ENCODE results near the gene HEYL. TPM values are rescaled to one million over a fixed set of nuclear protein-coding genes. Genes with fewer than 3 reads are reported as not detected.

HEYL gene
- total RNA-seq, 3 donors from 2014 or later (not counting 1 experiment from before 2014, with no cell fraction given), result not detected

GRCh38 chr1:39648496-39648895, 9.1 kb upstream of the HEYL start:
- WGBS (ENCODE audit: insufficient coverage), result 49% methylated on average over 2 of the region's 2 CpGs

GRCh38 chr1:39647247-39647646, 7.8 kb upstream of the HEYL start:
- H3K4me1 Mint-ChIP-seq, result no peaks in the 10 kb centered on the region
- no peaks in the 10 kb centered on the region for H3K36me3 Mint-ChIP-seq
- H3K4me3 ChIP-seq (ENCODE audit: low read length), result no peak overlapping the region
- H3K27ac Mint-ChIP-seq, result no peak overlapping the region
- H3K4me3 Mint-ChIP-seq, result no peak overlapping the region
- DNase-seq (no peak), ATAC-seq (no peak)
- no peaks in the 10 kb centered on the region for H3K36me3 ChIP-seq (ENCODE audit: control insufficient read depth, insufficient read depth, low read length)
- no peaks in the 10 kb centered on the region for H3K9me3 ChIP-seq (ENCODE audit: control insufficient read depth, insufficient read depth, low read length)
- H3K4me1 ChIP-seq (ENCODE audit: control insufficient read depth, insufficient read depth, low read length), result no peaks in the 10 kb centered on the region
- WGBS (ENCODE audit: insufficient coverage), result 80% methylated on average over 3 of the region's 3 CpGs
- TF ChIP-seq CTCF (IDR thresholded peaks at IDR 0.05), result no peak
- H3K27me3 ChIP-seq (ENCODE audit: control insufficient read depth, insufficient read depth, low read length), result no peaks in the 10 kb centered on the region
- intact Hi-C loops (cut with micrococcal nuclease), result no loop called here
- peaks cover 10 to 11% of the 10 kb centered on the region in 2 donors for H3K27me3 Mint-ChIP-seq (ENCODE audit: low read depth in 2 of 2)
- H3K27ac ChIP-seq (ENCODE audit: low read length), result no peak overlapping the region
- no peaks in the 10 kb centered on the region for H3K9me3 Mint-ChIP-seq

More at GRCh38 chr1:39648496-39648895, 9.1 kb upstream of the HEYL start:
- no peak overlapping the region for H3K4me3 ChIP-seq (ENCODE audit: low read length)
- no peak for DNase-seq
- no peaks in the 10 kb centered on the region for H3K27me3 ChIP-seq (ENCODE audit: control insufficient read depth, insufficient read depth, low read length)
- intact Hi-C loops (cut with micrococcal nuclease), result no loop called here
- H3K4me1 ChIP-seq (ENCODE audit: control insufficient read depth, insufficient read depth, low read length), result peaks cover 2% of the 10 kb centered on the region
- no peaks in the 10 kb centered on the region for H3K36me3 Mint-ChIP-seq
- H3K27ac ChIP-seq (ENCODE audit: low read length), result no peak overlapping the region
- peaks cover 0 to 3% of the 10 kb centered on the region in 2 donors for H3K4me1 Mint-ChIP-seq
- no peak for ATAC-seq
- no peaks in the 10 kb centered on the region for H3K9me3 Mint-ChIP-seq
- no peaks in the 10 kb centered on the region for H3K9me3 ChIP-seq (ENCODE audit: control insufficient read depth, insufficient read depth, low read length)
- peaks cover 8 to 10% of the 10 kb centered on the region in 2 donors for H3K27me3 Mint-ChIP-seq (ENCODE audit: low read depth in 2 of 2)
- H3K36me3 ChIP-seq (ENCODE audit: control insufficient read depth, insufficient read depth, low read length), result no peaks in the 10 kb centered on the region
- no peak overlapping the region for H3K27ac Mint-ChIP-seq
- H3K4me3 Mint-ChIP-seq, result no peak overlapping the region
- no peak for TF ChIP-seq CTCF (IDR thresholded peaks at IDR 0.05)

GRCh38 chr1:39646232-39647081, 7.0 kb upstream of the HEYL start:
- Histone ChIP-seq H3K36me3 (ENCODE audit: control insufficient read depth, insufficient read depth, low read length) (no peaks in the 10 kb centered on the region), H3K27me3 (ENCODE audit: control insufficient read depth, insufficient read depth, low read length) (no peaks in the 10 kb centered on the region), H3K4me1 (ENCODE audit: control insufficient read depth, insufficient read depth, low read length) (no peaks in the 10 kb centered on the region), H3K4me3 (ENCODE audit: low read length) (no peak overlapping the region), H3K27ac (ENCODE audit: low read length) (no peak overlapping the region), H3K9me3 (ENCODE audit: control insufficient read depth, insufficient read depth, low read length) (no peaks in the 10 kb centered on the region)
- no peak for DNase-seq
- H3K27me3 Mint-ChIP-seq (ENCODE audit: low read depth in 2 of 2), result peaks cover 10 to 11% of the 10 kb centered on the region in 2 donors
- intact Hi-C loops (cut with micrococcal nuclease), result no loop called here
- no peak for TF ChIP-seq CTCF (IDR thresholded peaks at IDR 0.05)
- H3K27ac Mint-ChIP-seq, result no peak overlapping the region
- ATAC-seq, result no peak
- no peak overlapping the region for H3K4me3 Mint-ChIP-seq
- 80% methylated on average over 11 of the region's 12 CpGs for WGBS (ENCODE audit: insufficient coverage)
- H3K9me3 Mint-ChIP-seq, result no peaks in the 10 kb centered on the region
- no peaks in the 10 kb centered on the region for H3K36me3 Mint-ChIP-seq
- H3K4me1 Mint-ChIP-seq, result no peaks in the 10 kb centered on the region
